Activated T-helper 1 cell treated with Interleukin-2 at 50 U/mL for 16 hours (primary cell): ENCODE data around the gene USP7.

Experiments used
- DNase-seq: peaks from one replicate; pipeline ENCODE4 v3.0.0-alpha.2; 2020; ENCODE audit warnings: low read depth

Gene USP7

DNA sequence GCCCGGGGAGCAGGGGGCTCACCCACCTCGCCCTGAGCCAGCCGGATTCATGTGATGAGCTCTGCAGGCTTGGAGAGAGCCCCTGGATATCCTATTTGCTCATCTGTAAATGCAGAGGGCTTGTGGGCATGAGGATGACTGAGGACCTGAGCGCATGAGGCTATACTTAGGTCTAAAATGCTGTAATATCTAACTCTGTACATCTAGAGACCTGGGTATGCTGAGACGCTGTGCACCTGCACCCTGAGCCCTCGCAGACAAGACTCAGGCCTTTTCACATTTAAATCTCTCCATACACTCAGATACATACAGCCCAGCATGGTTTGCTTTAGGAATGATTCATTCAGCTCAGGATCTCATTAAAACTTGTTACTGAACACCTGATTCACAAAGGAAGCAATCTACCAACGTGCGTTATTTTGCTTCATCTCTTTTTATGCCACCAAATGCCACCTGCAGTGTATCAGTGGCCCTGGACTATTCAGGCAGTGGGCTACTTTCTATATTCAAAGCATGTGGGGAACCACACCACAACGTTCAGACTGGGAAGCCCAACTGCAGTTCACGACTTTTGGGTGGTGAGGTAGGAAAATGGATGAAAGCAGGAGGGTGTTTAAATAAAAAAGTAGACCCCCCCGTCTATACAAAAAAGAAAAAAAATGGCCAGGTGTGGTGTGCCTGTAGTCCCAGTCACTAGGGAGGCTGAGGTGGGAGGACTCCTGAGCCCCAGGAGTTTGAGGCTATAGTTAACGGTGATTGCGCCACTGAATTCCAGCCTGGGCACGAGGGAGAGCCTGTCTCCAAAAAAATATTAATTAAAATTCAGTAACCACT is 12.0 kb downstream of the USP7 start:
- DNase-seq, result no peak

DNA sequence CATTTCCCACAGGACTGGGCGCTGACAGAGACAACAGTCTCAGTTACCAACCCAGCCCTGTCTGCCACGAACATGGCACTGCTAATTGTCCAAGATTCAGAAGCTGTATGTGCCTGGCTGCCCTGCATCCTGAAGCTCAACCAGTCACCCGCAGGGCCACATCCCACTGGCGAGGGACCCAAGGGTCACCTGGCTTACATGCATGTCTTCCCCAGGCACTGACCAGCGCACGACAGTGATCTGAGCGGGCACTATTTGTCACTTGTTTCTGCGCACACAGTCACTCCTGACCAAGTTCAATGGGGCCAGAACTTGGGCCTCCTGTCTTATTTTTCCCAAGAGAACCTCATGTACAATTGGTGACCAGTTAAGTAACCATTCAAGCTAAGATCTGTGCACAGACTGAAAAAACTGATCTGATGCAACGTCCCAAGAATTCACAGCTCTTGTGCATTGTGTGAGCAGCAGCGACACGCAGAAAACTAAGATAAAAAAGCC is 13.1 kb downstream of the USP7 start:
- no peak for DNase-seq

DNA sequence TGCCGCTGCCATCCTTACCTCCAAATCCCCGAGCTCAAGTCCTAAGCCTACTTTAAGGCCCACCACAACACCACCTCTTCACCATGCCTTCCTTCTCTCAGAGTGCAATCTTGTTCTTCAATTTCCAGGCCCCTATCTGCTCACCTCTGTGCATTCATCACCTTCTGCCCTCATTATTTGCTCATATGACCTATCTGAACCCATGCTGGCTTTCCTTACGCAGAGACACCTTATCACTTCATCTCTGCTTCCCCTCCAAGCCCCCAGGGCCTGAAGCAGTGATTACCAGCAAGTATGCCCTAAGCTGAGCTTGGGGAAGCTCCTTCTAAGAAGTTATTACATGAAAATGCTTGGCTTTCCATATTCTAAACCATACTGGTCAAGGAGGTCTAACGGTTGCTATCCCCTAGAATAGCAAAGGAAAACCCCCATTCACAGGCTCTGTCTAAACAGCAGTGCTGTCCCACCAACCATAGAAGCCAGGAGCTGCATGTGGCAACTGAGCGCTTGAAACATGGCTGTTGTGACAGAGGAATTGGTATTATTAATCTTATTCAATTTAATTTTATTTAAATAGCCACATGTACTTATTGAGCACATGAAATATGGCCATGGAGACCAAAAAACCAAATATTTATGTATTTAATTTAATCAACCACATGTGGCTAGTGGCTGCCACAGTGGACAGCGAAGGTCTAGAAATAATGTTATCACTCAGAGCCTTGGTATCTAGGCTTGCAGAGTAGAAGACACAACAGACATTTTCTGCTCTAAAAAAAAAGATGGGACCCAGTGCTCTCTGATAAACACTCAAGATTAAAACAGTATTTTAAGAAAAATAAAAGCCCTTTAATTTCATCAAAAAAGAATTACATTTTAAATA is 13.9 kb downstream of the USP7 start:
- DNase-seq, result no peak

DNA sequence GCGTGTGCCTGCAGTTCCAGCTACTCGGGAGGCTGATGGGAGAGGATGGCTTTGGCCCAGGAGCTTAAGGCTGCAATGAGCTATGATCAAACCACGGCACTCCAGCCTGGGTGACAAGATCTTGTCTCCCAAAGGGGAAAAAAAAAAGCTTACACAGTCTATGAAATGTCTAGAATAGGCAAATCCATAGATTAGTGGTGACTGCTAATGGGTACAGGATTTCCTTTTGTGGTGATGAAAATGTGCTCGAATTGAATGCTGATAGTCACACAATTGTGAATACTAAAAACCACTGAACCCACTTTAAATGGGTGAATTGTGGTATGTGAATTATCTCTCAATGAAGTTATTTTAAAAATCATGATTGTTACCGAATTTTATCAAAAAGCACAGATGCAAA is 14.9 kb downstream of the USP7 start:
- no peak for DNase-seq

DNA sequence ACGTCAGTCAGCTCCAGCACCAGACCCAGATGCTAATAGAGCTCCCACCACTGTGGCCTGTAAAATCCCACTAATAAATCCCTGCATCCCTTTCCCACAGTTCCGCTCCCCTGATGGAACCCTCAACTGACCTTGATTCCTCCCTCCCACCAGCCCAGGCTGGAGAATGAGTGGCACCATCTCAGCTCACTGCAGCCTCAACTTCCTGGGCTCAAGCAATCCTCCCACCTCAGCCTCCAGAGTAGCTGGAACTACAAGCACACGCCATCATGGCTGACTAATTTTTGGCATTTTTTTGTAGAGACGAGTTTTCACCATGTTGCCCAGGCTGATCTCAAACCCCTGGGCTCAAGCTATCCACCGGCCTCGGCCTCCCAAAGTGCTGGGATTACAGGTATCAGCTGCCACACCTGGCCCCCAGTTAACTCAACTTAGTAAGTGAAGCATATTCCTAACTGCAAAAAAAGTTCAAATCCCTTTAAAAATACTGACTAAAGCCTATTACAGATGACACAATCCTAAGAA is 15.6 kb downstream of the USP7 start:
- DNase-seq, result no peak

DNA sequence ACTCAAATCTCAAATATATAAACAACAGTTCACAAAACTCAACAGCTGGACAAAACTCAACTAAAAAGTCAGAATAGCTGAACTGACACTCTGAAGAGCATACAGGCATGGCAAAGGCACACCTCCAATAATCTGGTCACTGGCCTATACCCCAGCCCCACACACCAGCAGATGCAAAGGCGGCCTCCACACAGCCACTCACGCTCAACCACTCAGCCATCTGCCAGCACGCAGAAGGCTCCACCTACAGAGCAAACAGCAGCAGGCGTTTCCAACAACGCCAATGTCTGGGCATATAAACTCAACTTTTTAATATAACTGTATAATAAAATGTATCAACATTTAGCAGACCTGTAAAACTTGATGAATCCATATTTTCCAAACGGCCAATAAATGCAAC is 17.2 kb downstream of the USP7 start:
- DNase-seq, result no peak

DNA sequence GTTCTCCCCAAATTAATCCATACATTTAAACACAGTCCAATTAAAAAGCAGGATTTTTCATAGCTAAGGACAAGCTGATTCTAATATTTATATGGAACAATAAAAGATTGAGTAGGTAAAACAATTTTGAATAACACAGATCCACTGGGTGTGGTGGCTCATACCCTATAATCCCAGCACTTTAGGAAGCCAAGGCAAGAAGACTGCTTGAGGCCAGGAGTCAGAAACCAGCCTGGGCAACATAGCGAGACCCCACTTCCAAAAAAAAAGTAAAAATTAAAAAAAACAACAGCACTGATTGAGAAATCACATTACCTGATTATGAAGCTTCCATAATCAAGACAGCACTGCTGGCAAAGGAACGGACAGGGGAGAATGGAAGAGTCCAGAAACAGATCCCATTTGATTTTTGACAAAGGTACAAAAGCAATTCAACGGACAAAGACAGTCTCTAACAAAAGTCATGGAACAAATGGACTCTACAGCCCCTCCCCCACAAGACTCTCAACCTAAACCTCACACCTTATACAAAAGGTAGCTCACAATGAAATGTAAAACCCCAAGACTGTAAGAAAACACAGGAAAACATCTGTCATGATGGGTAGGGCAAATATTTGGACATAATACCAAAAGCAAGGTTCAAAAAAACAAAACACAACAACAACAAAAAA is 17.9 kb downstream of the USP7 start:
- DNase-seq, result no peak

DNA sequence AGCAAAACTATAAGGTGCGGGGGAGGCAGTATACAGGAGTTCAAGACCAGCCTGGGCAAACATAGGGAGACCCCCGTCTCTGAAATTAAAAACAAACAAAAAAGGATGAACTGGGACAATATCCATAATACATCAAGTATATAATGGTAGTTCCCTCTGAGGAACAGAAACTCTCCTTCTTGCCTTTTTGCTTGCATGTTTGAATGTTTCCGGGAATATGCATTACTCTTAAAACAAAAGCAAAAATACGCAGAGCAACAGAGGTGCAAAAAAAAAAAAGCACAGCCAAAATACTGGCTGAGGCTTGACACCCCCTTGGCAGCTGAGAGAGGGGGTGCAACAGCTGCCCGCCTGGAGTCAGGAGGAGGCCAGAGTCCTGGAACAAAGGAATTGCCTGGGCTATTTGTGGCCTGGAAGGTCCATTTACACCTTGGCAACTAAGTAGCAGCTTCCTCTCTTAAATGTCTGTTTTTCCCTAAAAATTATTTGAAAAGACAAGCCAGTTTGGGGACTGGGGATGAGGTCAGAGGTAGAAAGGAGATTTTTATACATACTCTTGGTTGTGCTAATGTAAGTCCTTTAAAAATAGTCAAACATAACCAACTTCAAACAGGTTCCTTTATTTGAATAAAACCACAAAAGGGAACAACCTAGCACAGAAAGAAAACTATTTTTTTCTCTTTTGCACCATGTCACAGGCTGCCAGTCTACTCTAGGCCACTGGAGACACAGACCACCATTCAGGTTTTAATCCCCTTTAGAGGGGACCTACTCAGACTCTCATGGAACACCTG is 19.5 kb downstream of the USP7 start:
- no peak for DNase-seq

DNA sequence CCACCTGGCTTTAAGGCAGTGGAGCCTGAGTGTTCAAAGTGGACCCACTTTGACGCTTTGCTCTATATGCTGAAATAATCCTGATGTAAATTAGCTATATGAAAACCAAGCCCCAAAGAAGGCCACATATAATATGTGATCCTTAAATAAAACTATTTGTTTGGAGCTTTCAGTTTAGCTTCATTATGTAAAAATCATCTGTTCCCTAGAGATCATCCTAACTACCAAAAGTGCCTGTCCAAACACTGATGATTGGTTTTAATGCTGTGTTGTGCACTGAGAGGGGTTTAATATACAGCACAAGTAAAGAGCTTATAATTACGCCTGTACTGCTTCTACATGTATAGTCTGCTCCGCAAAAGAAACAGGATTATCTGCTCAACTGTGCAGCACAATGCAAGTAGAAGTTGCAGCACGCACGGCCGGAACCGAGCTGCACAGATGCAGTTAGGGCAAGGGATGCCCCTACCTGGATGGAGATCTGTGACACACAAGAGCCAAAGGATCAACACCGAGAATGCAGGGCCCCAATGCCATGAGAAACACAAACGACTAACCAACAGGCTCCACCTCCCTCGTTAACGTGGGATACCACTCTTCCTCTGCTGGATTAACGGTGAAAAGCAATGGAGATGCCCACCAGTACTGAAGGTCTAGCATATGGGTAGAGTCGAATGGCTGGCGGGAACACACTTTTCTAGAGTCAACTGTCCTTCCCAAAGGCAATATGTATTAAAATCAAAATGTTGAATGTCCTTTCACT is 20.5 kb downstream of the USP7 start:
- DNase-seq, result no peak

DNA sequence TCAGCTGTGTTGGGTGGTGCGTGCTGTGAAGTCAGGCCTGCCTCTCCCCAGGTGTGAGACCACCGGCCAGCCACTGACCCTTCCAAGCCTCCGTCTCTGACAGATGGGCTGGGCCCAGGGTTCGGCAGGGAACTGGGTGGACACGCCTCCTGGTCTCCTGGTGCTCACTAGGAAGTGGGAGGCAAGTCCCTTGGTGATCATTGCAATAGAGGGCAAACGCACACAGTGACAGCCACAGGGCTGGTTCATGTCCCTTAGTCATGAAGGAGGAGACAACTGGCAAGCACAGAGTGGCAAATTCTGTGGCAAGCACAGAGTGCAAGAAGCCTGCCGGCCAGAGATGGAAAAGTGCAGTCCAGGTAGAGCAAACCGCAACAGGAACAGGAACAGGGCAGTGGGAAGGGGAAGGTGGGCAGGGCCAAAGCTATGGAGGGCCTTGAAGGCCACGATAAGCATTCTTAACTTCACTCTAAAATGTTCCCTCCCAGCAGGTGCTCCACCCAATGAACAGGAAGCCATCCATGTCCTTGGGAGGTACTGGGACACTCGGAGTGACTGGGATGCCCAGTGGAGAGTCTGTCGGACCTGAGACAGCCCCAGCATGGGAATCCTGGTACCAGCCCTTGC is 21.9 kb downstream of the USP7 start:
- DNase-seq, result no peak

DNA sequence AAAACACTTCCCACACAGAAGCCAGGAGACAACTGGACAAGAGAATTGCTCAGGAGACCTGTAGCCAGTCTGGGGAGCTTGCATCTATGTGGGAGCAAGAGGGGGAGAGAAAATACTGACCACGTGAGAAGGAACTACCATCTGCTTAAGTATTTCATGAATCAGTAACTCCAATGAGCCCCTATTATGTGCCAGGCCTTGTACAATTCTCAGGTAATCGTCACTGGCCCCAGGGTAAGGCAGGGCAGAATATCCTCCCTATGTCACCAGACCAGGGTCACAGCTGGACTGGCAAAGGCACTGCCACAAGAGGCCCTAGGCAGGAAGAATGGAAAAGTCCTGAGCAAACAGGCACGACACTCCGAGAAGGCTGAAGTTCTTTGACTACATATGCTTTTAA is 25.9 kb downstream of the USP7 start:
- no peak for DNase-seq

DNA sequence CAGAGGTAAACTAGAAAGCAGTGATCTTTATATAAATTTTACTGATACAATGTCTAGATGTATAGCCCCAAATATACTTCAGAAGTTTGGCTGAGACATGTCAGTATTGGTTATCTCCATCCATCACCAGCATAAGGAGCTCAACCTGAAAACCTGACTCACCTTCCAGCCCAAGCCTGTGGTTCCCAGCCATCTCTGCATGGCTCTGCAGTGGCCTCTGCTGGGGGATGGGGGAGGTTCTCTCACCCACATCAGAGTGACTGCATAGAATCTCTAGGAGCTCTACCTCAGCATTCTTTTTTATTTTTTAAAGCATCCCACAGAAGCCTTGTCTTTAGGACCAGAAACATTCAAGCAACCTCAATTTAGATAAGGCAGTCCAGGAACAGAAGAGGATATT is 27.3 kb downstream of the USP7 start:
- peak; percentile 52 for DNase-seq

DNA sequence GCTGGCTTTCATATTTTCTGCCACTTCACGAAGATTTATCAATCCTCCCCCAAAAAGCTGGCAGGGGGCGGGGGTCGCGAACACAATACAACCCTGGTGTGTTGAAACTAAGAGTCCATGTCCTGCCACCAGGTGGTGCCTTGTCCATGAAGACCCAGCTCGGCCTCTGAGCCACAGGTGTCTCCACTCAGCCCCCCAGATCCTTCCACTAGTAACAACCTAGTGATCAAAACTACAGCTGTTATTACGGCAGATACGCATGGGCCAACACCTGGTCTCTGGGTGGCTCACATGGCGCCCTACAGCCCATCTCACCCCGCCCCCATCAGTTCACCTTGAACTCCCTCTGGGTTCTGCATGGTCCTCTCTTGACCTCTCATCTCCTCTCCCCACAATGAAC is 27.7 kb downstream of the USP7 start:
- no peak for DNase-seq

DNA sequence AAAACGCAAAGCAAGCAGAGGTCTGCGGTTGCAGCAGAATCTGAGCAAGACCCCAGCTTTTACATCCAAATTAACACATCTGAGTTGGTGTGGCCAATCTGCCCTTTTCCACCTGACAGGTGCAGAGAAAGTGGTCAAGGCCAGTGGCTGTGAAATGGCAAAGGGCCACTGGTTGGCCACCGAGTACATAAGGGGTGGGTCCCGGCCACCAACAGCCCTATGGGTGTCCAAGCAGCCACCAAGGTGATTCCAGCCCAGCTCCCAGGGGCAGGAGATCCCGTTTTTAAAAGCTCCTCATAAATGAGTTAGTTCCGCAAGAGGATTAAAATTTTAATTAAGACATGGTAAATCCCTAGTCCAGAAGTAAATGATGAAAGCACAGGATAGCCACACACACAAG is 29.1 kb downstream of the USP7 start:
- DNase-seq, result no peak

DNA sequence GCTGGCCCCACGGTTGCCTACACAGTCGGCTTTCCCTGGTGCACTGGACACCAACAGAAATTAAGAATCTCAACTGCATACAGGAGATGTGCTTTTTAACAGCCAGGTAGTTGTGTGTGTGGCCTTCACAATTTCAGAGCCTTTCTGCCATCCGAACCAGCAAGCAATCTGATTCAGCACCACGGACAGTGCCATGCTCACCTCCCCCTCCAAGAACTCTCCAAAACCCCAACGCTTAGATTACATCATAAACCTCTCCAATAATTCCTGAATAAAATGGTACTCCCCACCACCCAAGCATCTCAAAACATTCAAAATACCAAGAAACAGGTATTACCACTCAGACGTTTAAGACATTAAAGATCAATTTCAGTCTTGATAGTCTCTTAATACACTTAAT is 31.8 kb downstream of the USP7 start:
- DNase-seq, result peak; percentile 7

DNA sequence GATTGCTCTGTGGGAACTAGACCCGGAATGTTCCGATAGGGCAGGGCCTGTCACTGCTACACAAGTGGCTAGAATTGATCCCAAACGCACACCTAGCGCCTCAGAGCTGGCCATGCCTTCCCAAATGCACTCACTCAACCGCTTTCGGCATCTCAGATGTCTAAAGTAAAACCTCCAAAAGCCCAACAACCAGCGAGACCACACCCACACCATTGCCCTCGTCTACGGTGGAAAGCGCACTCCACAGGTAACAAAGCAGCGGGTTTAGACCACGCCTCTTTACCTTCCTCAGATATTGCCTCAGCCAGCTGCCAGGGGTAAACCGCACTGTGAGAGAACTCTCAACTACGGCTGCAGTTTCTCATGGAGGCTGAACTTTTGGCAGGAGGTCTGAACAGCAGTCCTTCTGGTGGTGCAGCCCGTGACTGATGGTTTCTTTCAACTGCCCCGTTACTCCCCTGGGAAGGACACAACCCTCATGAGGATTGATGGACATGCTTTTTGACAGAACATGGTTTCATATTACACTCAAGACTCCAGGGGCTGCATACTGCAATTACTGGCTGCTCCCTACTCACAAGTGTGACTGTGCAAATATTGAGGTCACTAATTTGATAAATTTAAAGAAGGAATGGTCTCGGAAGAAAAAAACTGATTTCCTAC is 34.5 kb downstream of the USP7 start:
- no peak for DNase-seq

DNA sequence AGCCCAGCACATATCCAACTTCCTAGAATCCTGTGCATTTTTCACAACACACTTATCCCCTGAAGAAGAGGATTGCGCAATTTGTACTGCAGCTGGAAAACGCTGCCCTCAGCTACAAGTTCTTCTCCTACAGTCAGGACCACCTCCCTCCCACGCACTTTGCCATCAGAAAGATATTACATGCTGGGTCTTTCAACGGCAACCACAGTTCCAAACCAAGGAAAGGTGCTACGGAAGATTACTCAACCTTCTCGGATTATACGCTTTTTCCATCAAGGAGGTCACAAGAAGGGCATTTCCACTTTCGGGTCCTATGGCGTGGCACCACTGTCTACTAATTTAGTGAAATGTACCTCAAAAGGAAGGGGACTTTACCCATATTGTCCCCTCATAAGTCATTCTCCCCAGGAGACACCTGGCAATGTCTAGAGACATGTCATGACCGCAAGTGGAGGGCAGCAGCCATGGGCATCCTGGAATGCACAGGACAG is 35.2 kb downstream of the USP7 start:
- DNase-seq, result no peak

DNA sequence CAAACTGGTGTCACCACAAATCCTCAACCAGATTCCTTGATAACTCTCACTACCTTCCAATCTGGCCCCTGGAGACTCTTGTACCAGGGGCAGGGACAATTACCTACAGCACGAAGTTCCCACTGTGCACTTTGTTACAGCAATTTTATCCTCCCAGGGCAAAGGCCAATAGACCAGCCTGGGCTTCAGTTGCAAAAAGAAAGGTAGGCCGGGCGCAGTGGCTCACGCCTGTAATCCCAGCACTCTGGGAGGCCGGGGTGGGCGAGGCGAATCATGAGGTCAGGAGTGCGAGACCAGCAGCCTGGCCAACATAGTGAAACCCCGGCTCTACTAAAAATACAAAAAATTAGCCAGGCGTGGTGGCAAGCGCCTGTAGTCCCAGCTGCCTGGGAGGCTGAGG is 36.9 kb downstream of the USP7 start:
- DNase-seq, result no peak

DNA sequence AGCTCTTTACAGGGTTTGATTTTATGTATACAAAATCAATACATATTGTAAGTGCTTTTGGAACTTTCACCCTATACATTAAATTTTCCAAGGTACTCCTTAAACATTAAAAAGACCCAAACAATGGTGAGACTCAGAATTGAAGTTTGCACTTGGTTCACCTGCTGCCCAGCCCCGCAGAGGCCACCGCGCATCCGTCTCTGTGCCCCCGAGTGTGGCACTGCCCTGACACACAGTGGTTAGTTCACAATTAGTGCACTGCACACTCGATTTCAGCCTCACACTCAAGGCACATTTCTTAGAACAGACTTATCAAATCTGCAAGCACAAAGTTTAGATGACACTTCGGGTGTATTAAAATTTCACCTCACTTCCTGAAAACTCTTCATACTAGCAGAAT is 38.3 kb downstream of the USP7 start:
- no peak for DNase-seq

DNA sequence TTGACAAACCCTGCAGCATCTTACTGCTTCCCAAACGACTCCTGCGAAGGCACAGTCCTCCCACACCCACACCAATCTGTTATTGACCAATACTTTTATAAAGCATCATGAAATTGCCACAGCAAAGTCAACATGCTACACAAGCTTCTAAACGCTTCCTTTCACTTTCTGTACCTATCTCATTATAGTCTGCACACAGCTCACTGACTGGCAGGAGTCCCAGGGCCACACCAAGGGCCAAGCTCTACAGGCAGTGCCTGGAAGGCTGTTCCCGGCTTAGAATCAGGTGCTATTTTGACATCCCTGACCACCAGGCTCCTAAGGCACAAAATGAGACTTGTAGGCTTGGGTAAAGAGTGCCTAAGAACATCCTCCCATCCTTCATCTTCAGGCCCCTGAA is 39.5 kb downstream of the USP7 start:
- DNase-seq, result no peak
